OCI-LY7 (cell line): ENCODE measurements around the gene MAP6. TPM values are rescaled to one million over a fixed set of nuclear protein-coding genes. Genes with fewer than 3 reads are reported as not detected.

Source experiments
- BruUV-seq: library from RNA; stranded (reverse); fragments of 400-500 nt; replicated peaks from 2 replicates; lab custom pipeline; 2021; lab: Mats Ljungman, UMichigan
- CTCF ChIA-PET: fragments of 300-600 bp; sonication (Branson Sonifier 250); formaldehyde crosslinking; loops from one replicate; lab custom pipeline; 2022; ENCODE audit warnings: antibody characterized with exemption; ENCODE audit not compliant: unreplicated experiment; lab: Charles Lee
- POLR2A ChIA-PET: fragments of 300-600 bp; sonication (Branson Sonifier 250); formaldehyde crosslinking; loops from one replicate; lab custom pipeline; 2022; ENCODE audit warnings: antibody characterized with exemption; lab: Charles Lee
- DNase-seq: peaks from one replicate; pipeline ENCODE4 v3.0.0-alpha.2; 2015; ENCODE audit warnings: low spot score
- H2AFZ ChIP-seq: fragments of 200-600 bp; sonication (generic), shearing (Covaris generic); 2 replicates; pipeline ENCODE4 v1.6.1; 2014; ENCODE audit warnings: mild to moderate bottlenecking, antibody characterized with exemption, low read length, moderate library complexity
- H3K27ac ChIP-seq: fragments of 200-600 bp; sonication (generic); 2 replicates; pipeline ENCODE4 v1.5.1; 2014; ENCODE audit warnings: mixed run types, low read depth, mild to moderate bottlenecking, moderate library complexity, low read length, inconsistent platforms; ENCODE audit not compliant: poor library complexity, severe bottlenecking
- H3K36me3 ChIP-seq: fragments of 200-600 bp; sonication (generic); 2 replicates; pipeline ENCODE4 v1.6.1; 2014; ENCODE audit warnings: mild to moderate bottlenecking, antibody characterized with exemption, low read length, moderate library complexity, mixed read lengths; ENCODE audit not compliant: insufficient read depth
- H3K4me1 ChIP-seq: fragments of 200-600 bp; sonication (generic); 2 replicates; pipeline ENCODE4 v1.5.1; 2014; ENCODE audit warnings: mild to moderate bottlenecking, low read length; ENCODE audit not compliant: insufficient read depth, poor library complexity, severe bottlenecking
- H3K4me2 ChIP-seq: fragments of 200-600 bp; sonication (generic); 2 replicates; pipeline ENCODE4 v1.6.1; 2014; ENCODE audit warnings: mild to moderate bottlenecking, low read length
- H3K4me3 ChIP-seq: fragments of 200-600 bp; sonication (generic); 2 replicates; pipeline ENCODE4 v1.5.1; 2014; ENCODE audit warnings: mild to moderate bottlenecking, low read depth, low read length; ENCODE audit not compliant: poor library complexity, severe bottlenecking
- H3K79me2 ChIP-seq: fragments of 200-600 bp; sonication (generic); 2 replicates; pipeline ENCODE4 v1.6.1; 2016; ENCODE audit warnings: low read depth, mild to moderate bottlenecking, low read length, moderate library complexity, mixed read lengths; ENCODE audit not compliant: insufficient read depth
- H3K9me2 ChIP-seq: fragments of 200-600 bp; sonication (generic); 2 replicates; pipeline ENCODE4 v1.6.1; 2016; ENCODE audit warnings: mild to moderate bottlenecking, low read length, mixed read lengths; ENCODE audit not compliant: insufficient read depth
- H3K9me3 ChIP-seq: fragments of 200-600 bp; sonication (generic); 2 replicates; pipeline ENCODE4 v1.6.1; 2014; ENCODE audit warnings: mild to moderate bottlenecking, mixed run types, low read length, mixed read lengths
- H4K20me1 ChIP-seq: fragments of 200-600 bp; sonication (generic); 2 replicates; pipeline ENCODE4 v1.6.1; 2014; ENCODE audit warnings: mild to moderate bottlenecking, antibody characterized with exemption, low read length, moderate library complexity, mixed read lengths; ENCODE audit not compliant: insufficient read depth
- CTCF ChIP-seq: fragments of 200-600 bp; sonication (generic); conservative IDR thresholded peaks from 2 replicates; pipeline ENCODE4 v1.5.1; 2014; ENCODE audit warnings: mild to moderate bottlenecking, antibody characterized with exemption, low read length, moderate library complexity, mixed read lengths
- EZH2phosphoT487 ChIP-seq: fragments of 200-600 bp; sonication (generic); IDR thresholded peaks from 2 replicates; pipeline ENCODE4 v1.6.1; 2018; ENCODE audit warnings: low read depth, borderline replicate concordance, mild to moderate bottlenecking, mixed run types, antibody characterized with exemption, low read length, moderate library complexity, mixed read lengths
- intact Hi-C: fragments of 100-400 bp; cut with micrococcal nuclease; formaldehyde crosslinking; loops from one replicate; pipeline ENCODE4 v1.10.0; 2022; ENCODE audit not compliant: unreplicated experiment
- total RNA-seq, 2 experiments: library from RNA; depleted of rRNA in 1 of 2; stranded (reverse); fragments of >200 nt in 1 of 2; shearing (Covaris generic) in 1 of 2; gene quantifications; 2 replicates each; pipeline ENCODE4 v1.2.3, GENCODE V29; 2014 to 2022

MAP6 gene
- total RNA-seq, 2 experiments from 2014 or later: not detected

GRCh38 chr11:75678620-75679259 lies 9.9 kb upstream of the MAP6 start:
- CTCF ChIA-PET: interaction anchor here (0.6 kb wide), 1 partner anchor 144 kb away, joined by 3 read pairs; no protein-coding TSS in a partner anchor

GRCh38 chr11:75677909-75678308 lies 9.1 kb upstream of the MAP6 start:
- H3K9me3 ChIP-seq: no peaks in the 10 kb centered on the region
- H3K4me1 ChIP-seq: no peaks in the 10 kb centered on the region
- no peak overlapping the region for H3K4me2 ChIP-seq
- no peaks in the 10 kb centered on the region for H4K20me1 ChIP-seq
- H2AFZ ChIP-seq: no peak overlapping the region
- ChIA-PET POLR2A (interaction anchor here (1.3 kb wide), 1 partner anchor 12 kb away, joined by 3 read pairs; no protein-coding TSS in a partner anchor), CTCF (interaction anchor here (0.6 kb wide), 1 partner anchor 144 kb away, joined by 3 read pairs; no protein-coding TSS in a partner anchor)
- TF ChIP-seq CTCF (no peak), EZH2phosphoT487 (no peak)
- no peak for DNase-seq
- no peak overlapping the region for H3K4me3 ChIP-seq
- no peaks in the 10 kb centered on the region for H3K9me2 ChIP-seq
- BruUV-seq: no TSS peak
- H3K79me2 ChIP-seq: no peaks in the 10 kb centered on the region
- no peaks in the 10 kb centered on the region for H3K36me3 ChIP-seq
- H3K27ac ChIP-seq: no peak overlapping the region
- intact Hi-C loops: no loop called here

More at GRCh38 chr11:75678620-75679259, 9.9 kb upstream of the MAP6 start:
- Histone ChIP-seq H3K4me3 (no peak overlapping the region), H3K9me2 (no peaks in the 10 kb centered on the region), H3K4me1 (no peaks in the 10 kb centered on the region), H3K27ac (no peak overlapping the region), H3K9me3 (no peaks in the 10 kb centered on the region), H4K20me1 (no peaks in the 10 kb centered on the region), H3K36me3 (no peaks in the 10 kb centered on the region), H2AFZ (no peak overlapping the region), H3K79me2 (no peaks in the 10 kb centered on the region), H3K4me2 (no peak overlapping the region)
- no peak for DNase-seq
- POLR2A ChIA-PET: interaction anchor here (1.3 kb wide), 1 partner anchor 12 kb away, joined by 3 read pairs; no protein-coding TSS in a partner anchor
- intact Hi-C loops: no loop called here
- BruUV-seq: no TSS peak
- TF ChIP-seq EZH2phosphoT487: no peak
- no peak for TF ChIP-seq CTCF

DNA sequence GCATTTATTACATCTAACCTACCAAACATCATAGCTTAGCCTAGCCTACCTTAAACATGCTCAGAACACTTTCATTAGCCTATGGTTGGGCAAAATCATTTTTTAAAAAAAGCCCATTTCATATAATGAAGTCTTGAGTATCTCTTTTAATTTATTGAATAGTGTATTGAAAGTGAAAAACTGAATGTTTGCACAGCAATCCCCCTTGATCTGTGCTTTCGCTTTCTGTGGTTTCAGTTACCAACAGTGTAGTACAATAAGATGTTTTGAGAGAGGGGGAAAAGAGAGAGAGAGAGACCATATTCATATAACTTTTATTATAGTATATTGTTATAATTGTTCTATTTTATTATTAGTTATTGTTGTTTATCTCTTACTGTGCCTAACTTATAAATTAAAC lies 8.4 kb upstream of the MAP6 start:
- Histone ChIP-seq H3K4me3 (no peak overlapping the region), H3K27ac (no peak overlapping the region), H4K20me1 (no peaks in the 10 kb centered on the region), H3K4me1 (no peaks in the 10 kb centered on the region), H2AFZ (no peak overlapping the region), H3K36me3 (no peaks in the 10 kb centered on the region), H3K4me2 (no peak overlapping the region), H3K9me3 (no peaks in the 10 kb centered on the region), H3K79me2 (no peaks in the 10 kb centered on the region), H3K9me2 (no peaks in the 10 kb centered on the region)
- CTCF ChIA-PET: no interaction called here
- no peak for TF ChIP-seq CTCF
- TF ChIP-seq EZH2phosphoT487: no peak
- POLR2A ChIA-PET: interaction anchor here (1.3 kb wide), 1 partner anchor 11 kb away, joined by 3 read pairs; no protein-coding TSS in a partner anchor
- intact Hi-C loops: no loop called here
- DNase-seq: no peak
- no TSS peak for BruUV-seq
